ENCODE data around the gene SPINT2.

The SPINT2 gene

GRCh38 chr19:38293281-38293680, 28.9 kb downstream of the SPINT2 start:
- DNase-seq (ENCODE audit: low read depth in 4 of 4, low spot score in 1 of 4): no peak

DNA sequence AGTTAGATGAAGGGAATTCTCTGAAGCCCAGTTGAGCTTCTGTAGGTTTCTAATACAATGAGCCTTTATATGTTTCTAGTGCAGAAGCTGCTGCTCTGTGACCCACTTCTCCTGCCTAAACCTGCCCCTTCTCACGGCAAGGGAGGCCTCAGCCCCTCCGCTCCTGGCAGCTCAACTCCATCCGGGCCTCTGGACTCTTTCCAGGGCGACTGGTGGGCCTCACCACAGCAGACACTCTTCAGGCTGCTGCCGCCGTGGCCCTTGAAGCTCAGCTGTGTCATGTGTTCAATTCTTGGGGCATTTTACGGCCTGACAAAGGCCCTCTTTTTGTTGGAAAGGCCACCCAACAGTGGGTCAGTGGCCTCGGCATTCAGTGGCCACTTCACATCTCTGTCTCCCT, 29.7 kb downstream of the SPINT2 start:
- no peak for DNase-seq (ENCODE audit: low read depth in 4 of 4, low spot score in 1 of 4)

DNA sequence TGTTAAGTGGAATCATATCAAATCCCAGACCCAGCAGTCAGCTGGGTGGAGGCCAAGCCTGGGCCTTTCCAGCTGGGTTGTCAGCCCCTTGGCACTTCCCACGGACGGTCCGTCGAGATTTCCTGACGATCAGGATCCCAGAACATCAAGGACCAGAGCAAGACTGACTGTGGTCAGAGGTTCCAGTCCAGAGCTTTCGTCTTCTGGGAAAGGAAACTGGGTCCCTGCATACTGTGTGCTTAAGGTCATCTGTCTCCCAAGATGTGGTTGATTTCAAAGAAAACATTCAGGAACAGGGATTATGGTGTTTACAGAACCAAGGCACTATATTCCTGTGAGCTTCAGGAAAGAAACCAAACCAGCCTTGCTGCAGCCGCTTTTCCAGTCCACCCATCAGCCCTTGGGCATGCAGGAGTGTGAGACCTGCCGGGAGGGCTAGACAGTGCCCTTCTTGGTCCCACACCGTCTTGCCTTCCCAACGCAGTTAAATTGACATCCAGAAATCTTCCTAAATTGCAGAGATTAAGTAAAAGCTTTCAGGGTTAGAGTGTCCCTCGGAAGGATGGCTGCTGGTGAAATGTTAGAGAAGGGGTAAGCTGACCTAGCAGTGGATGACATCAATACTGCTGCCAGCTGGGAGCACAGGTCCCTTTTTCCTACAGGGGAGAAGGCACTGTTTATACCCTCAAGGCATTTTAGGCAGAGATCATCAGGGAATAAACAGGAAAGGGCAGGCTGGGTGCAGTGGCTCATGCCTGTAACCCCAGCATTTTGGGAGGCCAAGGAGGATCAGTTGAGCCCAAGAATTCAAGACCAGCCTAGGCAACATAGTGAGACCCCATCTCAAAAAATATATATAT, 34.7 kb downstream of the SPINT2 start:
- no peak for DNase-seq (ENCODE audit: low read depth in 4 of 4, low spot score in 1 of 4)

DNA sequence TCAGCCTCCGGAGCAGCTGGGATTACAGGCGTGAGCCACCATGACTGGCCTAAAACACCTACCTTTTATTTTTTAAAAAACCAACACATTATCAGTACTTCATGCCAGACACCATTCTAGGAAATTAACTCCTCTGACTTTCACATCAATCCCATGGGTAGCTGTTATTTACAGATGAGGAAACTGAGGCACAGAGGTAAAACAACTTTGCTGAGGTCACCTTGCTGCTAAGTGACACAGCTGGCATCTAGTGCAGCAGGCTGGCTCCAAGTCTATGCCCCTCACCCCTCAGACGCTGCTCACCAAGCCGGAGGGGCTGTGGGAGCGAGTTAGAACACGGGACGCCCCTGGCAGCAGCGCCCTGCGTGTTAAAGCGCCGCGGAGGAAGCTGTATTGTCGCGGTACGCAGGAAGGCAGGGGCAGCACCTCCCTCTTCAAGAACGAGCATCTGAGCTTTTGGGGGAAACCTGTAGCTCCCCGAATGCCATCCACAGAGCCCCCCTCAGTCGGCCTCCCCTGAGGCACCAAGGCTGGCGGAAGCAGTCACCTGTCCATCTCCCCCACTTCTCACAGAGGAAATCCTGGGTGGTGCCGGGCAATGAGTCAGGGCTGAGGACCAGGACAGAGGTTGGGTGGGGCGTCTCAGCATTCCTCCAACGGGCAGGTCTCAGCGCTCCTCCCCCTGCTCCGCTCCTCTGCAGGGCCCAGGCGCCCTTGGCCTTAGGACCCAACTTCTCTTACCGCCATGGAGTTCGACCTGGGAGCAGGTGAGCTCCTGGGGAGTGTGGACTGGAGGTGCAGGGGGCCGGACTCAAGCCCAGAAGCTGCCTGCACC, 39.4 kb downstream of the SPINT2 start, which contains the start of gene C19orf33:
TSS of gene C19orf33 (plus strand) at position 735 of the 835 bp plus-strand sequence. CDS start at position 746, 11 bp downstream.
- DNase-seq (ENCODE audit: low read depth in 4 of 4, low spot score in 1 of 4): no peak

- DNase-seq (ENCODE audit: low read depth in 4 of 4, low spot score in 1 of 4): no peak
These were observed 40.0 kb downstream of the SPINT2 start for GRCh38 chr19:38304352-38304865.

- no peak for DNase-seq (ENCODE audit: low read depth in 4 of 4, low spot score in 1 of 4)
These were observed 40.6 kb downstream of the SPINT2 start for GRCh38 chr19:38304866-38305429.

DNA sequence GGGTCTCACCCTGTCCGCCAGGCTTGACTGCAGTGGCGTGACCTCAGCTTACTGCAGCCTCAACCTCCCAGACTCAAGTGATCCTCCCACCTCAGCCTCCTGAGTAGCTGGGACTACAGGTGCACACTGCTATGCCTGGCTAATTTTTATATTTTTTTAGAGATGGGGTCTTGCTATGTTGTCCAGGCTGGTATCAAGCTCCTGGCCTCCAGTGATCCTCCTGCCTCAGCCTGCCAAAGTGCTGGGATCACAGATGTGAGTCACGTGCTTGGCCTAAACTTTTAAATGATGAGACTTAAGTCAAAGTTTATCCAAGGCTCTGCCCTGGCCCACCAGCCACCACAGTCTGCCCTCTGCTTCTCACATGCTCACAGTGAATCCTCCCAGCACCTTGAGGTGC, 41.9 kb downstream of the SPINT2 start:
- DNase-seq (ENCODE audit: low read depth in 4 of 4, low spot score in 1 of 4): no peak

DNA sequence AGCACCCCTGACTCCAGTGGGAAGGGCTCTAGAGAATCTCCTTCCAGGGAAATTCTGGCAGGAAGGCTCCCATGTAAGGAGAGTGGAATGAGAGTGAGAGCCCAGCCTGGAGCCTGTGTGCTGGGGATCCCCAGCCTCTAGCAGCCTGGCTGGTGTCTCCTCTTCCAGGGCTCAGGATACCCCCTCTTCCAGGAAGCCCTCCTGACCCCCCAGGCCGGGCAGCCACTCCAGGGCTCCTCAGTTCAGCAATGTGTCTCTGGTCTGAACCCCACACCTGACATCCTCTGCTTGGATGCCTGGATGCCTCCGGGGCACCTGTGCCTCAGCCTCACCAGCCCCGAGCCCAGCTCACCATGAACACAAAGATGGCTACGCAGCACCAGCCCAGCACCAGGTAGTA, 42.7 kb downstream of the SPINT2 start:
- DNase-seq (ENCODE audit: low read depth in 4 of 4, low spot score in 1 of 4): no peak

DNA sequence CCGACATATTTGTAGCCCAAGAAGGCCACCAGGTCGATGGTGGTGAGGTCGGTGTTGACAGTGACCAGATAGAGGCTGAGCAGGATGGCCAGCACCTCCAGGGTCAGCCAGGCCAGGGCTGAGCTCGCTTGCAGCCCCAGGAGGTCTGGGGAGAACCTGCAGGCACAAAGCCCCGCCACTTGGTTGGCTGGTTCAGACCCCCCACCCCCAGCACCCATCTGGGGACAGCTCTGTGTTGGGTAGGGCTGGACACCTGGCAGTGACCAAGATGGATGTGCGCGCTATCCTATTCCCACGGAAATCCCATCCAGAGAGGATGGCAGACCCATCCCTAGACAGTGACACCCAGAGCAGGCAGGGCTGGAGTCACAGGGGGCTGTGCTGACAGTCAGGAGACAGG, 43.2 kb downstream of the SPINT2 start:
- DNase-seq (ENCODE audit: low read depth in 4 of 4, low spot score in 1 of 4): no peak

DNA sequence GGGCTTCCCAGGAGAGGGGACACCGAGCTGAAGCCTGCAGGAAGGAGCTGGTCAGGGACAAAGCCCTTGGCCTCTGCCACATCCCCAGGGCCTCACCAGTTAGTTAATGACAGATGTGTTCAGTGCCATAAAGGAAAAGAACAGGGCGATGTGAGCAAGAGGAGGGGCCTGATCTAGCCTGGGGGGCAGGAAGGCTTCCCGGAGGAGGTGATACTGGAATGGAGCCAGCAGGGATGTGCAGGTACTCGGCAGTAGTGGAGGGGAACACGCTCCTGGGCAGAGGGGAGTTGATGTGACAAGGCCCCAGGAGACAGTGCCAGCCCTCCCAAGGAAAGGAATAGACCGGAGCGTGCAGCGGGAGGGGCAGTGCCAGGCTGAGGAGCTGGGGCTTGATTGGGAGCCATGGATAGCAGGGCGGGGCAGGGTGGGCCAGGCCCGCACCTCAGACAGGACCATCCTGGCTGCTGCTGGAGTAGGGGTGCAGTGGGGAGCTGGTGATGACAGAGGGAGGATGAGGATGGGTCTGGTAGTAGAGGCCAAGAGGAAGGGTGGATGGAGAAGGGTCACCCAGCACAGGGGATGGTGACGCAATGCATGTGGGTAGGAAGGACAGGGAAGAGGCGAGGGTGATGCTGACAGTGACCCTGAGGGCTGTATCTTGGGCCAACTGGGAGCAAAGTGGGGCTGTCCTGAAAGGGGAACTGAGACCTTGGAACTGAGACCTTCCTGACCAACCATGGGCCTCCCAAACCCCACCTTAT, 43.8 kb downstream of the SPINT2 start:
- no peak for DNase-seq (ENCODE audit: low read depth in 4 of 4, low spot score in 1 of 4)

DNA sequence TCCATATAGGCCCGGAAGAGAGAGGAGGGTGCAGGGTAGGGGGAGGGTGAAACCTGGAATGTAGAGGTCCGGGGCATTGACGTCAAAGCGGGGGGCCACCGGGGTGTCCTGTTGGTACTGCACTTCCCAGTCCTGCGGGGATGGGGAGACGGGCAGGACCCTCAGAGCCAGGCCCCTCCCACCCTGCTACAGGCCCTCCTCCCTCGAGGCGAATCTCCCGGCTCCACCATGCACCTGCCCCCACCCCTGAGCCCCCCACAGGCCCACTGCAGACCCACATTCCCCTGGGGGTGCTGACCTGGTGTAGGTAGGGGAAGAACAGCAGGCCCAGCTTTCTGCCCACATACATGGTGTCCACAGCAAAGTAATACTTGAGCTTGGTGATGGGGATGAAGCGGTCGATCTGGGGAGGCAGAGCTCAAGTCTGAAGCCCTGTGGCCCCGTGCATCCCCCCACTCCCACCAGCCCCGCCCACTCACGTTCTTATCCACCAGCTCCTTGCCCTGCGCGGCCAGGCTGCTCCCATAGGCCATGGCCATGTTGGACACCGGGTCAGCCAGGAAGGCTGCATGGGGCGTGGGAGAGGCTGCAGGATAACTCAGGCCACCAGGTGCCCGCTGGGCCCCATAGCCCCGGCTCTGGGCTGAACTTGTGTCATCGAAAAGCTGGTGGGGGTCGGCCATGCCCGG, 44.7 kb downstream of the SPINT2 start:
- no peak for DNase-seq (ENCODE audit: low read depth in 4 of 4, low spot score in 1 of 4)

DNA sequence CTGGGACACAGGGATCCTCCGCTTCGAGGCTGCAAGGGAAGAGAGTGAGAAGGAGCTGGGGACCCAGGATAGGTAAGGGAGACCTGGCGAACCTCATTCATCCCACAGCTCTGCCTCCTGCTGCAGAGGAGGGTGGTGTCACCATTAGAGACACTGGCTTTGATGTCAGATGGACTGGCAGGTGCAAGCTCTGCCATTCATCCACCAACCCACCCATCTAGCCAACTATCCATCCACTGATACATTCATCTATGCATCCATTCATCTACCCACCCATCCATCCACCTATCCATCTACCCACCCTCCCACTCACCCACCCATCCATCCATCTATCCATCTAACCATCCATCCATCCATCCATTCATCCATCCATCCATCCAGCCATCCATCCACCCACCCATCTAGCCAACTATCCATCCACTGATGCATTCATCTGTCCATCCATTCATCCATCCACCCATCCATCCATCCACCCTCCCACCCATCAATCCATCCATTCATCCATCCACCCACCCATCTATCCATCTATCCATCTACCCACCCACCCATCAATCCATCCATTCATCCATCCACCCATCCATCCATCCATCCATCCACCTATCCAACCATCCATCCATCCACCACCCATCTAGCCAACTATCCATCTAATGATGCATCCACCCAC, 45.4 kb downstream of the SPINT2 start:
- DNase-seq (ENCODE audit: low read depth in 4 of 4, low spot score in 1 of 4): no peak

DNA sequence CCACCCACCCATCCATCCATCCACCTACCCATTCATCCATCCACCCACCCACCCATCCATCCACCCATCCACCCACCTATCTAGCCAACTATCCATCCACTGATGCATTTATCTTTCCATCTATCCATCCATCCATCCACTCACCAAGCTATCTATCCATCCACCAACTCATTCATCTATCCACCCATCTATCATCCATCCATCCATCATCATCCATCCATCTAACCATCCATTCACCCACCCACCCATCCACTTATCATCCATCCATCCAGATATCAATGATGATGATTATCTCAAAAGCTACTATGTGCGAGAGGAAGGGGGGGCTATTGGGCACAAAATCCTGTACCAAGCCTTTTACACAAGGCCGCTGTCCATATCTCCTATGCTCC, 45.9 kb downstream of the SPINT2 start:
- no peak for DNase-seq (ENCODE audit: low read depth in 4 of 4, low spot score in 1 of 4)

GRCh38 chr19:38310986-38311385, 46.6 kb downstream of the SPINT2 start:
- no peak for DNase-seq (ENCODE audit: low read depth in 4 of 4, low spot score in 1 of 4)

DNA sequence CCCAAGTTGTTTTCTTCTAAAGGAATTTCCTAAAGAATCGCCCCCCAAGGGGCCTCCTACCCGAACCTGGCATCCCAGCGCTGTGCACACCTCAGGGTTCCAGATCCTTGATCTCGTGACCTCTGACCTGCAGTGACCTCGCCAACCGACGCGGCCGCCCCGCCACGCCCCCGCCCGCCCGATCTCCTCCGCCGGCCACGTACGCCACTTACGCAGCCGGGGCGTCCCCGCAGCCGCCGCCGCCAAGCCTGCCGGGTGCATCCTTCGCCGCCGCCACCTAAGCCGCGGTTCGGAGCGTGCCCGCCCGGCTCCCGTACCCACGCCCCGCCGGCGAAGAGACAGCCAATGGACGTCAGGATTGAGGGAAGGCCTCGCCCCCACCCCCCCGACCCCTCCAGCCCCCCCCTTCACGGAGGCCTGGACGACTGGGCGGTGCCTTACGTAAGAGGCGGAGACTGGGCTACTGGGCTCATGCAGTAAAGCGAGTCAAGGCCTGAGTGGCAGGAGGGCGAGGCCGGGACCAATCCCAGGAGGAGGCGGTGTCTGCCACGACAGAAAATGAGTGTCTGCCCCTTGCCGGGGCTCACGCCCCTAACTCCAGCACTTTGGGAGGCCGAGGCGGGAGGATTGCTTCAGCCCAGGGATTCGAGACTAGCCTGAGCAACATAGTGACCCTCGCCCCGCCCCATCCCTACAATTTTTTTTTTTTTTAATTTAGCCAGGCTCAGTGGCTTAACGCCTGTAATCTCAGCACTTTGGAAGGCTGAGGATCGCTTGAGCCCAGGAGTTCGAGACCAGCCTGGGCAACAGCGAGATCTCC, 51.5 kb downstream of the SPINT2 start, which contains the start of gene YIF1B:
TSS of gene YIF1B (minus strand) at position 291 of the 820 bp plus-strand sequence. CDS start at position 261, 30 bp downstream.
- peak; percentile 85 to 92 (median 89) for DNase-seq (ENCODE audit: low read depth in 4 of 4, low spot score in 1 of 4)

DNA sequence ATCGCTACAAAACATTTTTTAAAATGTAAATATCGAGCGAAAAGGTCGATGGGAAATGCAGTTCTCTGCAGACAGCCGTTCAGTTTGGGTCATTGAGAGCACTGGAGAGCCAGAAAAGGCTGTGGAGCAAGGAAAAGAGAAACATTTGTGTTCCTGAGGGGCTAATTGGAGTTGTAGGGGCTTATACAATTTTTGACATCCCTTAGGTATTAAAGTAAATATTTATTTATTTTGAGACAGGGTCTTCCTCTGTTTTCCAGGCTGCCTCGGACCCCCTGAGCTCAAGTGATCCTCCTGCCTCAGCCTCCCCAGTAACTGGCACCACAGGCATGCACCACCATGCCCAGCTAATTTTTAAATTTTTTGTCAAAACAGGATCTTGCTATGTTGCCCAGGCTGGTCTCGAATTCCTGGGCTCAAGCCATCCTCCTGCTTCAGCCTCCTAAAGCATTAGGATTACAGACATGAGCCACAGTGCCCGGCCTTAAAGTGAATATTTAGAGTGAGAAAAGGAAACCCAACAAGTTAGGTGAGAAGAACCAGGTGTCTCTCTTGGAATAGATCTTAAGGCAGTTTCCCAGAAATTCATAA, 52.2 kb downstream of the SPINT2 start:
- no peak for DNase-seq (ENCODE audit: low read depth in 4 of 4, low spot score in 1 of 4)

GRCh38 chr19:38317104-38317612, 52.8 kb downstream of the SPINT2 start:
- DNase-seq (ENCODE audit: low read depth in 4 of 4, low spot score in 1 of 4): no peak

DNA sequence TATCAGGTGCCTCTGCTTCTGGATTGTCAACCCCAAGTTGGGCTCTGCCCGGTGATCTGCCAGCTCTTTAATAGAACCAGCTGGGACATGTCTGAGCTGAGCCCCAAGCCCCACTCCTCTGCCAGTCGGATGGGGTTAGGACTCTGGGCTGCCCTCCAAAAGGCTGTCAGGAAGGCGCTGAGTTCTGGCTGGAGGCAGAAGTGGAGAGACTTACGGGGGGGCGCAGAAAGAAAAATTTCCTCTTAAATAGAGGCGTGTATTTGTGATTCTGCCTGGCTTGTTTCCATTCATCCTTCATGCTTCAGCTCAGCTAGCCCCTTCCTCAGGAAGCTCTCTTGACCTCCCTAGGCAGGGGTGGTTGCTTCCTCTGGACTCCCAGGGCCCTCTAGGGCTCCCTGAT, 54.3 kb downstream of the SPINT2 start:
- DNase-seq (ENCODE audit: low read depth in 4 of 4, low spot score in 1 of 4): no peak
